MM.1S (cell line): ENCODE results near the gene ZFP36L1.

Experiments used
- CTCF ChIP-seq: fragments of 300-600 bp; sonication (generic); IDR thresholded peaks from 2 replicates; pipeline ENCODE4 v1.5.1; 2016; ENCODE audit warnings: antibody characterized with exemption, low read length, mixed read lengths
- EZH2 ChIP-seq: fragments of 300-600 bp; sonication (generic); optimal IDR thresholded peaks from 2 replicates; pipeline ENCODE3; 2017; ENCODE audit warnings: low read depth, mild to moderate bottlenecking, antibody characterized with exemption, low read length, mixed read lengths

GRCh38 chr14:68808696-68809480 is 16.0 kb upstream of the ZFP36L1 start:
- TF ChIP-seq CTCF (no peak), EZH2 (no peak)
